DOHH2 (cell line): ENCODE measurements around the gene WAC.

Experiments used
- H3F3A ChIP-seq: fragments of 200-600 bp; sonication (generic), shearing (Covaris generic); 2 replicates; pipeline ENCODE4 v1.6.0; 2016; ENCODE audit warnings: antibody characterized with exemption, mild to moderate bottlenecking; ENCODE audit not compliant: control insufficient read depth, insufficient read depth
- H3K27ac ChIP-seq: fragments of 200-600 bp; sonication (generic); 2 replicates; pipeline ENCODE4 v1.5.1; 2014; ENCODE audit warnings: low read depth, mild to moderate bottlenecking, low read length, moderate library complexity
- H3K27me3 ChIP-seq: fragments of 200-600 bp; sonication (generic); 2 replicates; pipeline ENCODE4 v1.6.1; 2014; ENCODE audit warnings: mild to moderate bottlenecking, low read length, mixed read lengths; ENCODE audit not compliant: control insufficient read depth
- H3K36me3 ChIP-seq: fragments of 200-600 bp; sonication (generic); 2 replicates; pipeline ENCODE4 v1.6.1; 2014; ENCODE audit warnings: mild to moderate bottlenecking, low read length, moderate library complexity, mixed read lengths; ENCODE audit not compliant: control insufficient read depth
- H3K4me1 ChIP-seq: fragments of 200-600 bp; sonication (generic); 2 replicates; pipeline ENCODE4 v1.6.1; 2014; ENCODE audit warnings: mild to moderate bottlenecking, low read length, mixed read lengths; ENCODE audit not compliant: control insufficient read depth
- H3K4me2 ChIP-seq: fragments of 200-600 bp; sonication (generic); 2 replicates; pipeline ENCODE4 v1.6.0; 2014; ENCODE audit warnings: mild to moderate bottlenecking, low read length, moderate library complexity
- H3K4me3 ChIP-seq: fragments of 200-600 bp; sonication (generic); 2 replicates; pipeline ENCODE4 v1.5.1; 2014; ENCODE audit warnings: mild to moderate bottlenecking, low read length, mixed read lengths
- H3K79me2 ChIP-seq: fragments of 200-600 bp; sonication (generic); 2 replicates; pipeline ENCODE4 v1.6.1; 2014; ENCODE audit warnings: mild to moderate bottlenecking, low read length, mixed read lengths; ENCODE audit not compliant: control insufficient read depth
- H3K9me2 ChIP-seq: fragments of 200-600 bp; sonication (generic); replicated peaks from 2 replicates; pipeline ENCODE4 v1.6.1; 2014; ENCODE audit warnings: mild to moderate bottlenecking, low read length, mixed read lengths; ENCODE audit not compliant: control insufficient read depth
- H3K9me3 ChIP-seq: fragments of 200-600 bp; sonication (generic); 2 replicates; pipeline ENCODE4 v1.6.1; 2014; ENCODE audit warnings: antibody characterized with exemption, low read length, mixed read lengths; ENCODE audit not compliant: control insufficient read depth, insufficient read depth
- H4K20me1 ChIP-seq: fragments of 200-600 bp; sonication (generic); 2 replicates; pipeline ENCODE4 v1.6.0; 2014; ENCODE audit warnings: low read depth, mild to moderate bottlenecking, antibody characterized with exemption, low read length, moderate library complexity; ENCODE audit not compliant: control insufficient read depth, insufficient read depth
- CTCF ChIP-seq: fragments of 200-600 bp; sonication (generic); IDR thresholded peaks from one replicate; pipeline ENCODE4 v1.5.1; 2014; ENCODE audit warnings: antibody characterized with exemption, mild to moderate bottlenecking, low read depth, low read length; ENCODE audit not compliant: poor library complexity, severe bottlenecking
- EZH2phosphoT487 ChIP-seq: fragments of 200-600 bp; sonication (generic); IDR thresholded peaks from 2 replicates; pipeline ENCODE4 v1.6.1; 2017; ENCODE audit warnings: borderline replicate concordance, mild to moderate bottlenecking, antibody characterized with exemption, low read length, moderate library complexity, mixed read lengths

The WAC gene

DNA sequence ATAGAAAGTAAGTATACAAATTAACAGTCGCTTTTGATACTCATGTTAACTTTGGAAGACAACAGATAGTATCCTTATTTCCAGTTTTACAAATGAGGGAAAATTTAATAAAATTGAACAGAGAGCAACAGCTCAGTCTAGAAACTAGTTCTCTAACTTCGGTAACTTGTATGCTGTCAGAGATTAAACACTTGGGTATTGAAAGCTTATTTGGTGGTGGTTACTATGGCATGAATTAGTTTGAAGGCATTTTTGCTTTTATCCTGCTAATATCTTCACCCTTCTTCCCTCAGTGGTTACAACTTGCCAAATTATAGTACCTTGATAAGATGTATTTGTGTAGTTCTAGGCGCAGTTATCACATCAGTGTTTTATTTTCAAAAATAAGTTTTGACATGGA lies 7.2 kb downstream of the WAC start:
- no peaks in the 10 kb centered on the region for H3K9me3 ChIP-seq
- peaks cover 49% of the 10 kb centered on the region for H4K20me1 ChIP-seq
- H3K9me2 ChIP-seq = no peaks in the 10 kb centered on the region
- peaks cover 99% of the 10 kb centered on the region for H3K36me3 ChIP-seq
- peaks cover 6% of the 10 kb centered on the region for H3F3A ChIP-seq
- no peak overlapping the region for H3K4me3 ChIP-seq
- peaks cover 72% of the 10 kb centered on the region for H3K4me1 ChIP-seq
- 0 out of 2 replicates have a peak overlapping the region, but pooled peaks have one; percentile 3 for H3K4me2 ChIP-seq
- TF ChIP-seq CTCF (no peak), EZH2phosphoT487 (no peak)
- no peak overlapping the region for H3K27ac ChIP-seq
- H3K79me2 ChIP-seq = peaks cover 100% of the 10 kb centered on the region
- no peaks in the 10 kb centered on the region for H3K27me3 ChIP-seq

GRCh38 chr10:28541717-28542365 lies 8.9 kb downstream of the WAC start:
- H3K4me3 ChIP-seq = no peak overlapping the region
- peaks cover 100% of the 10 kb centered on the region for H3K79me2 ChIP-seq
- peaks cover 11% of the 10 kb centered on the region for H3F3A ChIP-seq
- H3K4me2 ChIP-seq = peak overlapping the region; percentile 6; the same call in 1 of the 2 replicates
- peaks cover 58% of the 10 kb centered on the region for H3K4me1 ChIP-seq
- H4K20me1 ChIP-seq = peaks cover 46% of the 10 kb centered on the region
- no peaks in the 10 kb centered on the region for H3K9me3 ChIP-seq
- no peak overlapping the region for H3K27ac ChIP-seq
- H3K27me3 ChIP-seq = no peaks in the 10 kb centered on the region
- no peaks in the 10 kb centered on the region for H3K9me2 ChIP-seq
- TF ChIP-seq CTCF (peak; percentile 28), EZH2phosphoT487 (no peak)
- H3K36me3 ChIP-seq = peaks cover 98% of the 10 kb centered on the region

DNA sequence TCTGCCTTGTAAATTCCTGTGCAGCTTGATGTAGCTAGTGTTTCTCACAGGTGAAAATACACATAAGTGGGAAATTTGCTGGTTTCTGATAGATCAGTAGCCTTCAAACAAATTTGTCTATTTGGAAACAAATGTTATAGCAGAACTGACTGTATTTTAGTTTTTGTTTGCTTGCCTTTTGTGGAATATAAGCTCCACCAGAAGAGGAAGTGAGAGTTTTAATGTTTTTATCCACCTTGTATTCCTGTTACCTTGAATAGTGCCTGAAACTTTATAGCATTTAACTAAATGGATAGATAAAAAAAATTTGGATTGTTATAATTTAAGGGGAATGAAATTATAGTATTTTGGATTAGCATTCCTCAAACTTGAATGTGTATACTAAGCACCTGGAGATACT lies 9.8 kb downstream of the WAC start:
- H3K4me3 ChIP-seq = no peak overlapping the region
- peaks cover 100% of the 10 kb centered on the region for H3K79me2 ChIP-seq
- 0 out of 2 replicates have a peak overlapping the region, but pooled peaks have one; percentile 6 for H3K4me2 ChIP-seq
- H3F3A ChIP-seq = peaks cover 11% of the 10 kb centered on the region
- H3K27me3 ChIP-seq = no peaks in the 10 kb centered on the region
- peaks cover 97% of the 10 kb centered on the region for H3K36me3 ChIP-seq
- TF ChIP-seq EZH2phosphoT487 (no peak), CTCF (no peak)
- H4K20me1 ChIP-seq = peaks cover 39% of the 10 kb centered on the region
- H3K9me3 ChIP-seq = no peaks in the 10 kb centered on the region
- H3K9me2 ChIP-seq = no peaks in the 10 kb centered on the region
- no peak overlapping the region for H3K27ac ChIP-seq
- H3K4me1 ChIP-seq = peaks cover 49% of the 10 kb centered on the region
